Measurements from ENCODE around the gene KLHDC8B. TPM values are rescaled to one million over a fixed set of nuclear protein-coding genes. Genes with fewer than 3 reads are reported as not detected.

The KLHDC8B gene
- total and polyA plus RNA-seq, 2 of the 4 experiments (the other 2 are of a cell fraction), result 16.3 to 16.5 TPM

DNA sequence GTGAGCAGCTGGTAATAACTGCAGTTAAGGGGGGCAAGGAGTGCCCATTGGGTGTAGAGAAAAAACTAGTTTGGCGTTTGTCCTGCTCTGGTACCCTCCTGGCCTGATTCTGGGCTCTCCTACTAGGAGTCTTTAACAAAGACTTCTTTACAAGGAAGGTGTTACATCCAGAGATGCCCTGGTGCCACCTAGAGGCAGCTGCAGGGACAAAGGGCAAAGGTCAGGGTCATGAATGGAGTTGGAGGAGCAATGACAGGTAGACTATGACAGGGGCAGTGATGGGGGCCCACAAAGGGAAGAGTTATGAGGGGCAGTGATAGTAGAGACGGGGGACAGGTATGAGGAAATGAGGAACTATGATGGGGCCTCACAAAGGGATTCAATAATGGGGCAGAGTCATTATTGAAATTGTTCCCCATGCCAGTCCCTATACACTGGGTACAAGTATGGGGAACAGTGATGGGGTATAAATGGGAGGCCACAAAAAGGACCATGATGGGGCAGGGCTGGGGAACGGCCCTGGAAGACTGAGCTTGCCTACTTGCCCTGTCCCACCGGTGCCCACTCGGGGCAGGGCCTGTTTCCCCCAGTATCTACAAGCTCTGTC, 13.2 kb upstream of the KLHDC8B start:
- ATAC-seq (ENCODE audit: low read depth) (no peak; the same call in 1 of the 2 replicates), DNase-seq (no peak)
- no peak overlapping the region for H2AK9ac ChIP-seq (replicated peaks; ENCODE audit: low read depth, low read length, poor library complexity)
- in situ Hi-C loops (cut with MboI; ENCODE audit: low sequenced_read_pairs), result loop anchor here (25.0 kb wide), 1 partner anchor 279 kb away; the partner anchor contains the start of gene NICN1
- H3K4me2 ChIP-seq (ENCODE audit: low read depth, low read length), result no peak overlapping the region
- H2BK120ac ChIP-seq (ENCODE audit: low read depth, low read length), result no peak overlapping the region
- no peak overlapping the region for H3K4ac ChIP-seq (ENCODE audit: low read depth, low read length)
- H2AK5ac ChIP-seq (ENCODE audit: low read depth, low read length), result no peak overlapping the region
- peaks cover 14% of the 10 kb centered on the region for H3K36me3 ChIP-seq (ENCODE audit: control insufficient read depth, insufficient read depth, low read length)
- CTCF ChIA-PET, result interaction anchor here (0.9 kb wide), 1 partner anchor 29 kb away, joined by 3 read pairs; no protein-coding TSS in a partner anchor
- intact Hi-C loops (cut with micrococcal nuclease), result no loop called here
- H4K8ac ChIP-seq (ENCODE audit: low read depth in 2 of 2, low read length in 2 of 2), result no peak overlapping the region
- no TSS peak for BruUV-seq (replicated peaks)
- POLR2A ChIA-PET (ENCODE audit: unreplicated experiment), result no interaction called here
- no peak overlapping the region for H3K27ac ChIP-seq (ENCODE audit: insufficient read depth, low read length)
- H2BK20ac ChIP-seq (ENCODE audit: low read depth, low read length), result no peak overlapping the region
- peaks cover 7% of the 10 kb centered on the region; the same call in 1 of the 2 replicates for H3K9me1 ChIP-seq (ENCODE audit: insufficient read depth, low read length)
- H3K18ac ChIP-seq (ENCODE audit: low read depth, low read length), result no peak overlapping the region
- H4K5ac ChIP-seq (ENCODE audit: low read depth, low read length), result no peak overlapping the region
- H3K4me3 ChIP-seq (ENCODE audit: insufficient read depth, low read depth, low read length), result no peak overlapping the region
- no peaks in the 10 kb centered on the region for H3K9me3 ChIP-seq (ENCODE audit: control insufficient read depth, insufficient read depth, low read length)
- H4K91ac ChIP-seq (ENCODE audit: insufficient read depth, low read depth, low read length), result no peak overlapping the region
- H4K20me1 ChIP-seq (ENCODE audit: insufficient read depth, low read length), result peaks cover 5% of the 10 kb centered on the region; the same call in 1 of the 2 replicates
- no peak overlapping the region for H2BK5ac ChIP-seq (ENCODE audit: low read depth, low read length, poor library complexity, severe bottlenecking)
- H3K79me1 ChIP-seq (ENCODE audit: low read depth in 1 of 2, low read length in 2 of 2), result peaks cover 17 to 29% of the 10 kb centered on the region in 2 experiments
- H3K56ac ChIP-seq (ENCODE audit: extremely low read depth, insufficient read depth, low read length), result no peak overlapping the region
- WGBS, 2 experiments (ENCODE audit: extremely low coverage in 2 of 2, insufficient read length in 1 of 2), result 50% methylated on average over 2 of the region's 5 CpGs; no CpG with 5 or more reads in 1 of the 2 experiments
- no peak overlapping the region for H3K23ac ChIP-seq (ENCODE audit: low read depth, low read length)
- dilution Hi-C loops (cut with HindIII; ENCODE audit: low sequenced_read_pairs, unreplicated experiment), result no loop called here
- H2AFZ ChIP-seq (replicated peaks; ENCODE audit: low read length, poor library complexity), result no peak overlapping the region
- no peaks in the 10 kb centered on the region for H3K27me3 ChIP-seq (ENCODE audit: control insufficient read depth, insufficient read depth, low read length)
- no peak overlapping the region for H3K14ac ChIP-seq (replicated peaks; ENCODE audit: low read depth, low read length)
- no peak for TF ChIP-seq RFX5 (IDR thresholded peaks at IDR 0.05; ENCODE audit: low read depth, low read length)
- TF ChIP-seq BHLHE40 (IDR thresholded peaks at IDR 0.05; ENCODE audit: low read depth, low read length), result no peak
- 0 out of 2 replicates have a peak, but pooled peaks have one; percentile 6 for TF ChIP-seq CTCF (conservative IDR thresholded peaks at IDR 0.05; ENCODE audit: low read depth, low read length)
- no peaks in the 10 kb centered on the region for H3K4me1 ChIP-seq (ENCODE audit: control insufficient read depth, insufficient read depth, low read length)
- no peak overlapping the region for H2BK15ac ChIP-seq (ENCODE audit: low read depth, low read length)
- H3K9ac ChIP-seq (ENCODE audit: low read depth, low read length), result no peak overlapping the region
